ENCODE measurements around the gene ANKRD52. TPM values are rescaled to one million over a fixed set of nuclear protein-coding genes. Genes with fewer than 3 reads are reported as not detected.
"Not testable (repeated sequence)": the region's sequence is repeated elsewhere in the genome, so short reads cannot be mapped to it uniquely, and the experiment has no call there.

Gene ANKRD52
- total RNA-seq, 4 donors from 2014 or later = 30.5 to 48.7 (median 36.6) TPM

- no peak for TF ChIP-seq POLR2A (IDR thresholded peaks at IDR 0.05)
- no peak for TF ChIP-seq CTCF (IDR thresholded peaks at IDR 0.05)
- no peaks in the 10 kb centered on the region for H3K9me3 ChIP-seq
- peak overlapping the region; percentile 94 to 96 (median 96) for H3K27ac ChIP-seq
- H3K36me3 ChIP-seq = peaks cover 0 to 25% (median 0%) of the 10 kb centered on the region in 3 donors
- no peak for DNase-seq
- no peaks in the 10 kb centered on the region for H3K27me3 ChIP-seq
- H3K4me3 ChIP-seq = peak overlapping the region; percentile 79 to 93 (median 82)
- peaks cover 0 to 7% (median 3%) of the 10 kb centered on the region in 4 donors for H3K4me1 ChIP-seq
Observed at GRCh38 chr12:56267443-56268071, 9.4 kb upstream of the ANKRD52 start.

GRCh38 chr12:56266693-56267442 lies 8.7 kb upstream of the ANKRD52 start, which contains the start of gene COQ10A:
Gene COQ10A, plus strand, starts transcription at chr12:56266942. Its CDS starts 177 bp downstream, at chr12:56267119.
- DNase-seq = peak; percentile 91 to 97 (median 96)
- Histone ChIP-seq H3K4me3 (peak within 1 kb of the TSS; percentile 79 to 93 (median 82)), H3K27ac (peak within 1 kb of the TSS; percentile 94 to 96 (median 96)), H3K27me3 (no peaks in the 10 kb centered on the region), H3K4me1 (peaks cover 0 to 7% (median 3%) of the 10 kb centered on the region in 4 donors), H3K36me3 (peaks cover 0 to 18% (median 0%) of the 10 kb centered on the region in 3 donors), H3K9me3 (no peaks in the 10 kb centered on the region)
- peak; percentile 60 to 77 (median 66) for TF ChIP-seq CTCF (IDR thresholded peaks at IDR 0.05)
- peak; percentile 78 to 82 for TF ChIP-seq POLR2A (IDR thresholded peaks at IDR 0.05)

- Histone ChIP-seq H3K4me3 (peak overlapping the region; percentile 79 to 93 (median 82)), H3K27ac (peak overlapping the region; percentile 94 to 96 (median 96)), H3K36me3 (peaks cover 0 to 11% (median 0%) of the 10 kb centered on the region in 3 donors)
- DNase-seq, H3K27me3 ChIP-seq, H3K4me1 ChIP-seq, H3K9me3 ChIP-seq: not testable (repeated sequence)
Observed at GRCh38 chr12:56266068-56266692, 8.0 kb upstream of the ANKRD52 start.

- H3K9me3 ChIP-seq, H3K36me3 ChIP-seq, H3K4me3 ChIP-seq, DNase-seq, H3K27ac ChIP-seq, H3K27me3 ChIP-seq: not testable (repeated sequence)
- peaks cover 0 to 14% (median 3%) of the 10 kb centered on the region in 4 donors for H3K4me1 ChIP-seq
- TF ChIP-seq CTCF (IDR thresholded peaks at IDR 0.05) = peak in 1 of 6 experiments; percentile 10
Observed at GRCh38 chr12:56262955-56263354, 4.8 kb upstream of the ANKRD52 start.

GRCh38 chr12:56261503-56262232 lies 3.5 kb upstream of the ANKRD52 start:
- peak in 1 of 3 donors; percentile 82 for DNase-seq
- TF ChIP-seq CTCF (IDR thresholded peaks at IDR 0.05) (no peak), POLR2A (IDR thresholded peaks at IDR 0.05) (no peak)
- no peaks in the 10 kb centered on the region for H3K36me3 ChIP-seq
- H3K27ac ChIP-seq = peak overlapping the region in 1 of 4 donors; percentile 72
- no peak overlapping the region for H3K4me3 ChIP-seq
- H3K27me3 ChIP-seq = no peaks in the 10 kb centered on the region
- H3K4me1 ChIP-seq = peaks cover 0 to 23% (median 6%) of the 10 kb centered on the region in 4 donors
- no peaks in the 10 kb centered on the region for H3K9me3 ChIP-seq

All from Peyer's patch (tissue), 4 donors.